WERI-Rb-1 (cell line): ENCODE measurements around the gene SPATC1L.
"Not testable (repeated sequence)": the region's sequence is repeated elsewhere in the genome, so short reads cannot be mapped to it uniquely, and the experiment has no call there.

Experiments used
- DNase-seq: peaks from one replicate; pipeline ENCODE4 v3.0.0-alpha.2; 2020
- H3K27ac ChIP-seq: fragments of 250-450 bp; sonication (Bioruptor Pico); 2 replicates; pipeline ENCODE4 v1.5.1; 2020; ENCODE audit warnings: mild to moderate bottlenecking, moderate library complexity
- H3K27me3 ChIP-seq: fragments of 250-450 bp; sonication (Bioruptor Pico); 2 replicates; pipeline ENCODE4 v1.5.1; 2021; ENCODE audit warnings: mild to moderate bottlenecking, low read depth, moderate library complexity; ENCODE audit not compliant: insufficient read depth, severe bottlenecking
- H3K36me3 ChIP-seq: fragments of 250-450 bp; sonication (Bioruptor Pico); 2 replicates; pipeline ENCODE4 v1.5.1; 2020; ENCODE audit warnings: mild to moderate bottlenecking, moderate library complexity
- H3K4me3 ChIP-seq: 2 replicates; pipeline ENCODE4 v1.5.1; 2011; ENCODE audit warnings: low read depth, mild to moderate bottlenecking, control low read depth, low read length
- H3K9me3 ChIP-seq: fragments of 250-450 bp; sonication (Bioruptor Pico); 2 replicates; pipeline ENCODE4 v1.5.1; 2021; ENCODE audit warnings: mild to moderate bottlenecking, moderate library complexity; ENCODE audit not compliant: severe bottlenecking
- CTCF ChIP-seq: IDR thresholded peaks from 2 replicates; pipeline ENCODE4 v1.5.1; 2011; ENCODE audit warnings: low read depth, mild to moderate bottlenecking, control low read depth, inconsistent platforms, low read length

Gene SPATC1L

DNA sequence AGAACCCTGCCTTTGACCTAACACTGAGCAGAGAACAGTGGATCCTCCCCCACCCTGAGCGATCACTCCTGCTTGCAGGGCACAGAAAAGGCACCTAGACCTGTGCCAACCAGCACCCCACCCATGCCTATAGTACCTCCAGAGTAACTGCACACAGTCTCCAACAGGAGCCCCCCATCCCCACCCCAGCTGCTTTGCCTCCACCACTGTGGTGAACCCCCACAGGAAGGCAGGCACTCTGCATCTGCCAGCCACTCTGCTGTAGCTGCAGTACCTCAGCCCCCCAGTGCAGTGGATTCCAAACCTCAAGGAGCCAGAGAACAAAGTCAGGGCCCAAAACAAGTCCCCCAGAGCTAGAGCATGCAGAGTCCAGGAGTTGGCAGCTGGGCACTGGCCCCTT is 10.7 kb downstream of the SPATC1L start:
- TF ChIP-seq CTCF = no peak
- Histone ChIP-seq H3K4me3 (no peak overlapping the region), H3K27ac (no peak overlapping the region), H3K9me3 (peaks cover 7% of the 10 kb centered on the region), H3K27me3 (no peaks in the 10 kb centered on the region), H3K36me3 (no peaks in the 10 kb centered on the region)
- DNase-seq = no peak

DNA sequence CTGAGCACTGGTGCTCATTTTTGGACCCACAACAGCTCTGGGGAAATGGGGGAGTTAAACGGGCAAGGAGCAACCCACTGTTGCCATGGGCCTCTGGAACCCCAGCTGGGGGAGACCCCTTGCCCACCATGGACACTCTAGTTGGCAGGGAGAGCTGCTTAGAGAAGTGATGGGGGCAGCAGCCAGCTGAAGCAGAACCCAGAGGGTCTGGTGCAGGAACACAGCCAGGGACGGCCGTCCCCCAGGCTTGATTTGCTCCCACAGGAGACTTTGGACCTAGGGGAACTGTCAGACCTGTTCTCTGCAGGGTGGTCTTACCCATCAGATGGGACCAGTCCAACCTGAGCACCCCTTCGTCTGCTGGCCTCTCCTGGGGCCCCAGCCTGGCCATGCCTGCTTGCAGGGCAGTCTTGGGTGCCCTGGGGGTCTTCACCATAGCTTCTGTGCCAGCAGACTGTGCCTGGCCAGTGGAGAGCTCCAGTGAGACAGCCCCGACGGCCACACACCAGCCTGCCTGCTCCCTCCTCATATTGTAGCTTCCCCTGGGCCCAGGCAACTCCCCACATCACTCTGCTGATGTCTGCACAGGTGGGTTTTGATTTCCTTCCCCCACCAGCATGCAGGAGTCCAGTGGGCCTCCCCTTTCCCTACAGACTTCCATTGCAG is 11.3 kb downstream of the SPATC1L start:
- no peak for DNase-seq
- H3K27me3 ChIP-seq = no peaks in the 10 kb centered on the region
- H3K27ac ChIP-seq = no peak overlapping the region
- H3K9me3 ChIP-seq = peaks cover 7% of the 10 kb centered on the region
- no peak for TF ChIP-seq CTCF
- H3K36me3 ChIP-seq = no peaks in the 10 kb centered on the region
- no peak overlapping the region for H3K4me3 ChIP-seq

DNA sequence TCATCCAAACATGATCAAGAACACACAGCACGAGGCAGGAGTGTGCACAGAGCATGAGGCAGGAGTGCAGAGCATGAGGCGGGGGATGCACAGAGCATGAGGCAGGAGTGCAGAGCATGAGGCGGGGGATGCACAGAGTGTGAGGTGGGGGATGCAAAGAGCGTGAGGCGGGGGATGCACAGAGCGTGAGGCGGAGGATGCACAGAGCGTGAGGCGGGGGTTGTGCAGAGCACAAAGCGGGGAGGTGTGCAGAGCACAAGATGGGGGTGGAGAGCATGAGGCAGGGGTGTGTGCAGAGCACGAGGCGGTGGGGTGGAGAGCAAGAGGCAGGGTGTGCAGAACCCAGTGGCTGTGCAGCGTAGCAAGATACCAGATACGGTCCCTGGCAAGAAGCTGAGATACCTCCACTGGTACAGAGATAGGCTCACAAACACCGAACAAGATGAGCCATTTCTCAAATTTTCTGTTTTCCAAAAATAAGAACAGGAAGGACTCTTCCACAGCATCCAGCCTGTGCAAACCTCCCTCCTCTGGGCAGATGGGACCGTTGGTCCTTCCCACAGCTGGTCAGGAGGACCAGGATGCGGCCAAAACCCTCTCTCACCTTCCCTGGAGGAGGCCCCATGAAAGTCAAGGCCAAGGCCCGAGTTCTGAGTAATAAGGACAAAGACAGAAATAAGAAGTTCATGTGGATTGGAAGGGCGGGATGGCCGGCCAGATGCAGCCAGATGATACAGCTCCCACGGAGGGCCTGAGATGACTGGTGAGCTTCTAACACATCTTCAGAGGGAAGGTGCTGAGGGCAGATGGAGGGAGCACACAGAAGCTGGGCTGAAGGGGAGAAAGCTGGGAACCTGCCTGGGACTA is 12.0 kb downstream of the SPATC1L start:
- Histone ChIP-seq H3K27ac (no peak overlapping the region), H3K27me3 (no peaks in the 10 kb centered on the region), H3K9me3 (peaks cover under 1% of the 10 kb centered on the region), H3K36me3 (no peaks in the 10 kb centered on the region), H3K4me3 (no peak overlapping the region)
- TF ChIP-seq CTCF = no peak
- DNase-seq = no peak

- Histone ChIP-seq H3K27ac (no peak overlapping the region), H3K27me3 (no peaks in the 10 kb centered on the region), H3K36me3 (peaks cover 6% of the 10 kb centered on the region; the same call in 1 of the 2 replicates), H3K9me3 (no peaks in the 10 kb centered on the region), H3K4me3 (no peak overlapping the region)
- TF ChIP-seq CTCF = no peak
- no peak for DNase-seq
Observed at GRCh38 chr21:46171585-46171984, 12.7 kb downstream of the SPATC1L start.

DNA sequence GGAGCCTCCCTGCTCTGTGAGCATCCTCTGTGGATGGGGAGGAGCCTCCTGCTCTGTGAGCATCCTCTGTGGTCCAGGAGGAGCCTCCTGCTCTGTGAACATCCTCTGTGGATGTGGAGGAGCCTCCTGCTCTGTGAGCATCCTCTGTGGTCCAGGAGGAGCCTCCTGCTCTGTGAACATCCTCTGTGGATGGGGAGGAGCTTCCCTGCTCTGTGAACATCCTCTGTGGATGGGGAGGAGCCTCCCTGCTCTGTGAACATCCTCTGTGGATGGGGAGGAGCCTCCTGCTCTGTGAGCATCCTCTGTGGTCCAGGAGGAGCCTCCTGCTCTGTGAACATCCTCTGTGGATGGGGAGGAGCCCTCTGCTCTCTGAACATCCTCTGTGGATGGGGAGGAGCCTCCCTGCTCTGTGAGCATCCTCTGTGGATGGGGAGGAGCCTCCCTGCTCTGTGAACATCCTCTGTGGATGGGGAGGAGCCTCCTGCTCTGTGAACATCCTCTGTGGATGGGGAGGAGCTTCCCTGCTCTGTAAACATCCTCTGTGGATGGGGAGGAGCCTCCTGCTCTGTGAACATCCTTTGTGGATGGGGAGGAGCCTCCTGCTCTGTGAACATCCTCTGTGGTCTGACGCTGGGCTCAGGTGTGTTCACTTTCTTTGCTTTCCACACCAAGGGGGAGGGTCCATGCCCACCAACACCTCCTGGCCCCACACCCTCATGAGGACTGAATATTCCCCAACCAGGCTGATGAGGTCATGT is 13.6 kb downstream of the SPATC1L start:
- H3K9me3 ChIP-seq, H3K27ac ChIP-seq, H3K36me3 ChIP-seq, H3K4me3 ChIP-seq, DNase-seq, H3K27me3 ChIP-seq: not testable (repeated sequence)
